GM19372 (cell line): Measurements from ENCODE around the gene UROS.

Source experiments
- ATAC-seq: cut with Tn5 transposase; IDR thresholded peaks from one replicate; pipeline ENCODE4 v1.9.1; 2021; ENCODE audit warnings: mild to moderate bottlenecking, low read depth, moderate library complexity; ENCODE audit not compliant: unreplicated experiment

Gene UROS

DNA sequence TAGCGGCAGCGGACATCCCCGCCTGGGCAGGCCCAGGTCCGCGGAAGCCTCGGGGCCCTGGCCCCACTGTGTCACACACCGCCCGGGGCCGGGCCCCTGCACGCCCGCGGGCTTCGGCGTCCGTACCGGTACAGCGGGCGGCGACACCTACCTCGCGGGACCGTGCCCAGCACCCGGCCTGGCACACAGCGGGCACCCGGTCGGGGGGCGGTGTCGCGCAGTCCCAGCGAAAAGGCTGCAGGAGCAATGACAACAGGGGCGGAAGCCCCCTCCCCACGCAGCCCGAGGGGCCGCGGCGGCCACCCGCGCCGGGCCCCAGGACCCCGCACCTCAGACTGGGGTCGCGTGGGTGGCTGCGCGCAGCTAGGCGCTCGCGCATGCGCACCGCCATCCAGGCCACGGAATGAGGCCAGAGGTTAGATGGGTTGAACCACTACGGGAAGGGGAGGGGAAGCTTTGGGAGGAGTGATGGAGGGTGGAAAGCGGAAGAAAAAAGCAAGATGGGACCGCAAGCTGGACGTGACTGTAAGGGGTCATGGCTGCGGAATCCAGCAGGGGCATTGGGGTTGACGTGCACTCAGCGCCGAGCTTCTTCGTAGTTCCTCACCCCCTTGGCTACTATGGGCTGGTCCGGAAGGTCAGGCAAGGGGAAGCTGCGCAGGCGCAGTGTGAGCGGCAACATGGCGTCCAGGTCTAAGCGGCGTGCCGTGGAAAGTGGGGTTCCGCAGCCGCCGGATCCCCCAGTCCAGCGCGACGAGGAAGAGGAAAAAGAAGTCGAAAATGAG lies at the start of gene UROS, which contains the start of gene BCCIP:
Gene UROS (minus strand): TSS at position 381 of the 785 bp plus-strand sequence. CDS start 6,759 bp downstream, outside the sequence.
Gene BCCIP (plus strand): TSS at position 669 of the 785 bp plus-strand sequence. CDS start 12 bp downstream, at position 681.
- peak; percentile 65 for ATAC-seq

DNA sequence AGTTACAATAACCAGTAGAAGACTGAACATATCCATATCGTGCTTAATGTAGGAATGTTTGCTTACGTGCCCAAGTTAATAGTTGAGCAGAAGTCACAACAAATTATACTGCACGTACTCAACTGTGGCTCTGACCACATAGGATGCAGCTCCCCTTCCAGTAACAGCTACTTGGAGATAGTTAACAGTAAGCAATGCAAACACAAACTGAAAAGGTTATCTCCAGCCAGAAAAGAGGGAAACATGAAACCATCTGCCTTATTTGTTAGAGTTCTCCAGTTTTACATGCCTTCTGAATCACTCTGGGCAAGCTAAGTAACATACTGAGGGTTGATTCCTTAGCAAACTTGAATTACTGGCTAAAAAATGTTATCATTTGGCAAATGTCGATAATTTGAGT lies 48.3 kb upstream of the UROS start:
- no peak for ATAC-seq

DNA sequence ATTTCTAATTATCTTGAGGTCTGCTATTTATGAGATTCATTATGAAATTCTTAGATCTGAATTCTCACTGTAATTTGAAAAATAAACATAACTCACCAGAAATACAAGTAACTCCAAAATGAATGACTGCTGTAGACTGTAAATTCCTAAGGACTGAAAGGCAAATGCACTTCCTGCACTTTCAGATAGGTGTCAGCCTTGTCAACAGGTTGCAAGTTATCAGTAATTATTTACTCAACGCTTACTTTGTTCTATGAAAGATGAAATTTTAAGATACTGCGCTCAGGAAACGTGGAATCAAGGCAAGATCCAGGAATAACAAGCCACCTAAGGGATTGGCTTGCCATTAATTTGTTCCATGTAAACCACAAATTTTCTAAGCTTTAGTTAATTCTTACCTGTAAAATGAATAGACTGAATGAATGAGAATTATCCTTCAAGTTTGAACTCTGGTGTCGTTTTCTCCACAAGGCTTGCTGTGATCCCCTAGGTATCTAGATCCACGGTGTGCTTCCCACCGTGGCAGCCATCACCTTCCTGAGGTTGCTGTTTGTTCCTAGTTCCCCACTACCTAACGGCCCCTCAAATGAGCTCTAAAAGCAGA lies 45.4 kb upstream of the UROS start:
- peak; percentile 57 for ATAC-seq

DNA sequence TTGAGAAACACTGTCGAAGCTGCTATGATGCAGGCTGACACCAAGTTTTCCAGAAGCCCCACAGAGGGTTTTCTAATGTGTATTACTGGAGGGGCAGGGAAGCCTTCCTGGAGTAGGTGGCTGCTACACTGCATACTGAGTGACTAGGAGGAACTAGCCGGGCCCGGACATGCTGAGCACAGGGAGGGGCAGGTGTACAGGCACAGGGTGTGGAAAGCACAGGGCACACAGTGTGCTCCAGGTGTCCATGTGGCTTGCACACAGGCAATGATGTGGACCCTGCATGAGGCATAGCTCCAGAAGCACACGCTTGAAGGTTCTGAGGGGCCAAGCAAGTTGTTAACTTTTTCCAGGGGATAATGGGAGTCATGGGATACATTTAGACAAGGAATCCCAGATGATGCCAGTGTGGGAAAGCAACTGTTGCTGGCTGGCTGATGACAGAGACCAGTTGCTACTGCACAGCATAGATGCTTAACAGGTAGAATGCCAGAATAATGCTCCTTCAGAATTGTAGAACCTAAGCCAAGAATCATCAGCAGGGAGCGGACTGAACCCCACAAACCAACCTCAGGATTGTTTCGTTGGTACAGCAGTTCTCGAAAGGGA lies 43.5 kb upstream of the UROS start:
- no peak for ATAC-seq

DNA sequence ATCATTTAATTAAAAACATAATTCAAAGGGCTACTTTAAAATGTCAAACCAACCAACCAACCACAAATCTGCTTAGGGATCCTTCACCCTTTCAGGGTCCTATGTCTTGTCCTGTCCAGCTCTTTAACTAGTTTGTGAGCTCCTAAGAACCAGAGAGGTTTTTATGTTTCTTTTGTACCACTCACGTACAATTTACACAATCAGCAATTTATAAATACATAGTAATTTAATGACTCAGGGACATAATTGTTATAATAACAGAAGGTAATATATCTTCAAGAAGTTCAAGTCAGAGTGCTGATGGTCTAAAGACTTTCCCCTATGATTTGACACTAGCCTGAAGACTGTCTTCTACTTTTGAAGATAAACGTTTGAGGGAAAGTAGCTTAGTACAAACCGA lies 42.1 kb upstream of the UROS start:
- ATAC-seq: no peak

DNA sequence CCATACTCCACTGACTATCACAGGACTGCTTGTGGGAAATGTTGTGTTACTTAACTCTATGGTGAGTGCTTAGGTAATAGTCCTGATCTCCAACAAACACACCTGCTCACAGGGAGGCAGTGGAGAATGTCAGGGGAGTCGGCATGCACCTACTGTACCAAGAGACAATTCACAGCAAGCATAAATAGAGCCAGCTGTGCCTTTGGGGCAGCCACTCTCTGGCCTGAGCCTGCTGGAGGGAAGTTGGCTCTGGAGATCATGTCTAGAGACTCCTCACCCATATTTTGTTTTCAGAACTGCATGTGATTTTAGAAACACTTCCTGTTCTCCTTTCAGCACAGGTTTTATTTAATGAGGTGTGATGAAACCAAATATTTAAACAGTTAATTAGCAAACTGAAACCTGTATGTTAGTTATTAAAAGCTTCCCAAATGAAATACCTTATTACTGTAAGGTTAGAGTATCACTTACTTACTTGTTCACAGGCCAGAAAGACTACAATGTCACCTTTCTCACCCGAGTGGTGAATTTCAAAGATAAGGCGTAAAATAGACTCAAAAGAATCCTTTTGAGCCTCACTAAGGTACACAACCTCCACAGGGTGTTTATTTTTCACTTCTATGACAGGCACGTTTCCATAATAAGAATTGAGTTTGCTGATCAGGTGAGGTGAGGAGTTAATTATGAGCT lies 36.2 kb upstream of the UROS start:
- no peak for ATAC-seq

DNA sequence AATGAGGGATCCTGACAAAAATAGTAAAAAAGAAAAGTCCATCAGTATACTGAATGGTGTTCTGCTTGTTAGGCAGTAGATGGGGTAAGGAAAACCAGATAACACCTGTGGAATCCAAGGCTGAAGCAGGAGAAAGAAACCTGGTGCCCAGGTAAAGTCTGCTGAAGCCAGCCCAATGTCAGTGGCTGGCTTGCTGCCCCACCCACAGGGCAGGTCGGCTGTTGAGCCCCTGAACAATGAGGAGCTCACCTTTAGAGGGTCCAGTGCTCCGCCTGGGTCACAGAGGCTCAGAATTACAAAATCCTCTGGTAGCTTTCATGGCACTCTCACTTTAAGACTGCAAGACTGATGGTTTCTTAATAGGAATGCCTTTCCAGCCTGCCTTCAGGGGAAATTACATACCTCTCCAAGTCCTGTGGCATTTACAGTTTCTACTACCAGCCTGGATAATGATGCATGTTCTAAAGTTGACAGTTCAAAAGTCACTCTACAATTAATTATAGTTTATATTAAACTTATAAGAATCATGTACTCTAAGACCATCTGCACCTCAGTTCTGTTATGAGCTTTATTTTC lies 34.2 kb upstream of the UROS start:
- ATAC-seq: no peak

DNA sequence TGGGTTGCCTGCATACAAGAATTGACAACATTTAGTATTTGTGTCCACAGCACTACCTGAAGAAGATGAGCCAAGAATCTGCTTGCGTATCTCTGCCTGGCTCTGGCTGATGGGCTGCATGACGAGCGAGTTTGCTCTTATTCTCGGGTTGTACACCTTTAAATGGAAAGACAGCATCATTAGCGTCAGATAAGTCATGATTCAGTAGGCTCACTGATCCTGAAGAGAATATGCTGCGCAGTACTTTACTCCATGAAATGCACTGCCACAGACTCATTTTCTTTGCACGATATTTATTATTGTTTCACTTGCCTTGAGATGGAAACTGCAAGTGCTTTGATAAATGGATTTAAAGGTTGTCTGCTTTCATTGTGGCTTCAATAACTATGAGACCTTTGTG lies 29.4 kb upstream of the UROS start:
- ATAC-seq: no peak

DNA sequence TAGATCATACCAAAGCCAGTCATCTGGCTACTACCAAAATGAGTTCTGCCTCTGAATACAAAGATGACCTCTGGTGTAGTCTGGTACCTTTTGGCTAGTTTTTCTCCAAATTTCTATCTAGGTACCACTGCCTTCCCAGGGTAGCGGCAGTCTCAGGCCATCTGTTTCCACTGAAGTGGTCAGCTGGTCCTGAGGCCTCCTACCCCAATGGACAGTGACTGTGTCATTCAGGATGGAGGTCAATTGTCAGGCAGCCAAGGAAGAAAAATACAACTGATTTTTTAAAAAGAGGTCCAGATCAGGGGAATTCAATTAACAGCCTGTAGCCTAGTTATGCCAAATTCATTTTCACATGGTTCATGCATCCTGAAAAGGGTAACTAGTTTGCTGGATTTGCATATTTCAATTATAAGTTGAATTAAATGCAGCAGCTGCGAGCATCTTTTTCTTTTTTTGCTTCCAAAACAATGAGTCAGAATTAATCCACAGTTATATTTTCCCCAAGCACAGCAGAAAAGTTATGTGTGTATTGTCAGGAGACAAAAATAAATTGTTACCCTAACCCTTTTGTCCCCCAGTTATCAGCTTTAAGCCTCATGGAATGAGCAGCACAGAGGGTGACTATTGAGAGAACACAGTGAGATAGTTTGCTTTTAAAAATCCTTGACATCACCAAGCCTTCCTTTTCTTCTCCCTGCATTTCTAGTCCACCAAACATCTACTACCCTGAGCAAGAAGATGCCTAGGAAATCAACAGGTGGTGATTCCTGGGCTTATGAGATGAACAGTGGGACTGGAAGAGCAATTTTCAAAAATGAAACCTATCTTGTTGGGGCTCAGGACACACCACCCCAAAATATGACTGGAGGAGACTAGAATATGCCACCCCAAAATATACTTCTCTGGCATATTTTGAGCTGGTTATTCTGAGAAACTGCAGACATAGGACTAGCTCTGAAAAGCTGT lies 28.0 kb upstream of the UROS start:
- ATAC-seq: no peak

DNA sequence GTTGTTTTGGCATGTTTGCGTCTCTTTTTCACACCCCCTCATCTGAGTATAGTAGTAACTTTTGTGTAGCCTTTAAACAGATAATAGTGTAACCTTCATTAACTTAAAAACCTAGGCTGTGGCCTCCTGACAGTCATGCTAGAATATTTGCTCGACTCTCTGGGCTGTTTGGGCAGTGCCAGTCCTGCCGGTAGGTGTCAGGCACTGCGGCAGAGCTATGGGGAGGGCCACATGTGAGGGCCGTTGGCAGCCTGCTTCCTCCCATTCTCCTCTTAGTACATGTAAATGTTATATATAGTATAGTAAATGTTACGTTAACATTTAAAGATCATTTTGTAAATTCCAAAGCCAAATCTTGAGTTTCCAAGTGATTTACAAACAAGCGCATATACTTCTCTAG lies 26.4 kb upstream of the UROS start:
- ATAC-seq: no peak

DNA sequence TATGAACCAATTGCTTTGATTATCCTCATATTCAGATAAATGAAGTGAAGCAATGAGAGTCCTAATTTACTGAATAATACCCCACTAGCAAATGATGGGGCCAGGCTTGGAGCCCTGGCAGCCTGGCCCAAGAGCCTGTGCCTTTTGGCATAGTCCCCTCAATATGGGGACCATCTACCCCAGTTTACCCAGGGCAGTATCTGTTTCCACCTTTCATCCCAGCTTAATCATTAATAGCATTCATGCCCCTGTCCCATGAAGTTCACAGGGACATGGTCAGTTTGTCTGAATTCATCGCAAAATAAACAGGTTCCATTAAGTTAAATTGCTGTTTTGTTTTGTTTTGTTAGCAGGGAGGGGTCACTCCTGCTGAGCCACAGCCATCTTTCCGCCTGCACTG lies 25.8 kb upstream of the UROS start:
- no peak for ATAC-seq

DNA sequence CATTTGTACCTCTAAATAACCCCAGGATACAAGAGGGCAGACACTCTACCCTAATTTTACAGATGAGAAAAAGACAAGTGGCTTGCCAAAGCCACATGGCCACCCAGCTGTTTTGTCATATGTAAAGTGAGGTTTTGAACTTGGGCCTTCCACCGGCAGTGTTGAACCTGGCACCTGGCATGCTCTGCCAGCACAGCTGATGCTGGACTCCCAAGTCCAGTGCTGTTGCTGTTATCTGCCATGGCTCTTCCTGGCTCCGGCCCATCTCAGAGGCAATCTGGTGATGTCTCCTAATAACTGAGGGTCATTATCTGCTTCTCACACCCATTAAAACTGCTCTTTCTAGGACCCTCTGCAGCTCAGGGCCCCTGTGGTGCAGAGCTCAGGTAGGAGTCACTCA lies 25.3 kb upstream of the UROS start:
- no peak for ATAC-seq

DNA sequence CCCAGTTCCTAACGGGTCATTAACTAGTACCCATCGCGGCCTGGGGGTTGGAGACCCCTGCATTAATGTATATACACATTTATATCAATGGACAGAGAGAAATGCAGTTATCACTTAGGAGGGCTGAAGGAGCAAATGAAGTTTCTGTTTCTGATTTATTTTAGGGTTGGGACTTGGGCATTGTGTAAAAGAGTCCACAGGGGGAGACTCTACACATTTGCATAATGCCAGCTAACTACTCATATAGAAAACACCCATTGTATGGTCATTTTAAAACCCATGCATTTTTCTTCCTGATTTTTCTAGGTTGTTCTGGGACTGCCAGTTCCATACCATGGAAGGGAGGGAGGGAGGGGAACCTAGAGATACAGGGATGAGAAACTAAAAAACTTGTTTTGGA lies 23.8 kb upstream of the UROS start:
- no peak for ATAC-seq

DNA sequence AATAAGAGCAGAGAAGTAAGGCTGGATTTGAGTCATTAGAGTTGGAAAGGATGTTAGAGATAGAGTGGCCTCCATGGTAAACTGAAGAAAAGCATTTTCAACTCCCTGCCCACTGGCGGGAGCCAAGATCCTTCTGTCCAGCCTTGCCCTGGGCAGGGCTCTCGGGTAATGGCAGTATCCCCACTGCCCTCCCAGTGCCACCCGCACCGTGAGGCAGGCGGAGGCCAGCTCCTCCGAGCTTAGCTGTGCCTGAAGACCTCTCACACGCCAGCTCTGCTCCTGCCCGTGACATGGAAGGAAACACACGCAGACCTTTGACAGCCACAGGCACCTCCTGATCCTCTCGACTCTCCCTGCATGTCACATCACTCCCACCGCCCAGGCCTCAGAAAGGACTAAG lies 22.6 kb upstream of the UROS start:
- ATAC-seq: no peak

DNA sequence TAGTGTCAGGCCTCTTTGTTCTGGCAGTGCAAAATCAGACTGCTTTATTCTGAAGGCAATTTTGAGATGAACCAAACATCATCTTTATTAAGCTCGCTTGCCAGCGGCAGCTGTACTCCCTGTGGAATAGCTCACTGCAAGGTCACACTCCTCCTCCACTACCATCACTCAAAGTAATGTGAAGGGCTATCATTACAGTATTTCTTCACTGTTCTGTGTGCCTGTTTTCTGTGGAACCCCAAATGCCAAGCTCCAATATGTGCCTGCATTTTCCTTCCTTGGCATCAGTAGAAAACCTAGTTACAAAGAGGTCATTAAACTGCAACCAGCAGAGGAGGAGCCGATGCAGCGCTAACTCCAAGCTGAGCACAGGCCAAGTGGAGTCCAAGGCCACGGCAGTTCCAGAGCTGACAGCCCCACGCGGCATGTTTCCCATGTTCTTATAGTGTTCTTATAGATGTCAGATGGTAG lies 21.7 kb upstream of the UROS start:
- no peak for ATAC-seq

DNA sequence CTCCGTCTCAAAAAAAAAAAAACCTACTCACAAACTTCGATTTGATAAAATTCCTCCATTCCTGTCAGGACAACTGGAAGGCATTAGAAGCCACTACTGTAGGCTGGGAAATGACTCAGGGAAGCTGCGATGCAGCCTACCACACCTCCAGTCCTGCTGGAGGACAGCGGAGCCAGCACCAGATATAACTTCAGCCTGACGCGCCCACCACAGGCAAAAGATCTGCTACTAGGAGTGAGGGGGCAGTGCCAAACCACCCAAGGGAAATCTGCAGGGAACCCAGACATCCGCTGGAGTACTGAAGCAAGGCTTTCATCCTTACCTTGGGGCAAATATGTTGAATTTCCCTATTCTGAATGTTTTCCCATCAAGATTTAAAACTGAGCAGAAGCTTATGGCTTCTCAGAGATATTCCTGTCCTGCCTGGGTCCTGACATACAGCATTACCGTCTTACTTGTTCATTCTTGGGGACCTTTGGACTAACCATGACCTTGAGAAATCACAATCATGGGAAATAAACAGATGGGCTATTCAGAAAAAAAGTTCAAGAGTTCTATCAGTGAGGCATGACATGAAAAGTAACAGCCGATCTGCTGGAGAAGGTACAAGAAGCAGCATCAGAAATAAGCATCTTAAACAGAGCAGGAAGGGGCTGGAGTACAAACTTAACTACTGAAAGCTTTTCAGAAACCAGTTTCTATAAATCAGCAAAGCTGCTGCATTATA lies 20.7 kb upstream of the UROS start:
- ATAC-seq: no peak

DNA sequence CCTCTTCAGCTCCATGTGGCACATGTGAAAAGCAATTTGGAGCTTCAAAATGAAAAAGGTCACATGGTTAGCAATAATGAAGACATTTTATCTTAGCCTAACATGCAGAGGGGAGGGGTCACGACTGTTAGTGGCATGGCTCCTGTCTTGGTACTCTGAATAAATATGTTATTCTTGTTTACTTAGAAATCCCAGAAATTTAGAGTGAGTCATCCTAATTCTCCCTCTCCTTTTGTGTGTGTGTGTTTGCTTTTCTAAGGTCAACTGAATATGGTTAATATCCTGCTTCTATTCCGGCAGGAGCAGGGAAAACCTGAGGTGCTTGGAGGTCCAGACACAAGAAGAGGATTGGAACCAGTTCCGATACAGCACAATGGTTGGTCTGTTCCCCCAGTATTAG lies 17.9 kb upstream of the UROS start:
- ATAC-seq: no peak

DNA sequence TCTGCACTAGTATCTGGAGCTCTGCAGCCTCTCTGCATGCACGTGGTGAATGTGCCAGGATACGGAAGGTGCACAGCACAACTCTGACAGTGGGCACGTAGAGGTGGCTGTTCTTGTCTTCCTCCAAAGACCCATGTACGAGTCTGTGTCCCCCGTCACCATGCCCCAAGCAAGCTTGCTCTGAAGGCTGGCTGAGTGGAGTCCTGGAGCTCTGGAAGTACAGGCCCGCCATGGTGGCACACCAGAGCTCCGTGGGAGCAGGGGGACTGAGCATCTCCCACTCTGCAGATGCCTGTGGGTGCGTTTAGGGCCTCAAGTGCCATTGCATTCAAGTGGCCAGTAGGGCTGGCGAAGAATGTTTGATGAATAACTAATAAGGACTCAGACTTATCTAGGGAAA lies 17.3 kb upstream of the UROS start:
- ATAC-seq: no peak
